ENCODE results near the gene LASP1.
"Not testable (repeated sequence)": the region's sequence is repeated elsewhere in the genome, so short reads cannot be mapped to it uniquely, and the experiment has no call there.

LASP1 gene

DNA sequence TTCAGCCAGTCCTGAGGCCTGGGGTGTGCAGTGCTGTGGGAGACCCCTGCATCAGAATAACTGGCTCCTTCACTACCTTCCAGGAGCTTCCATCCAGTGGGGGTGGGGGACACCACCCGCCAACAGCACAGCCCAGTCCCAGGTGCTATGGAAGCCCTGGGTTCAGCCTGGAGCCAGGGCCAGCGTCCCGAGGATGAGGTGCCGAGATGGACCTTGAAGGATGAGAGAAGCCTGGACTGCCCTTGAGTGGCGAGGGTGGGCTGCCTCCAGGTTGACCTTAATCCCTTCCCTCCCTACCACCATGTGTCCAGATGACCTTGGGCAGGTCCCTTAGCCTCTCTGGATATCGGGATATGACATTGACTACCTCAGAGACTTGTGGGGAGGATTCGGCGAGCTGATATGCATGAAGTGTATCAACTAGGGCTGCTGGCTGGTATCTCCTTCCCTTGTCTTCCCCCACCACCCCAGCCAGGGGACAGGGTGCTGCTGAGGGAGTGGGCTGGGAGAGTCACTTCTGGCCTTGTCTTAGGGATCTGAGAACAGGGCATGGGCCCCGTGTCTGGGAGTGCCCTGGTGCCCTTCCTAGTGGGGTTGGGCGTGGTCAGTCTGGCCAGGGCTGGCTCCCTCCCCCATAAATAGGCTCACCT, 41.3 kb downstream of the LASP1 start:
- ATAC-seq = no peak

DNA sequence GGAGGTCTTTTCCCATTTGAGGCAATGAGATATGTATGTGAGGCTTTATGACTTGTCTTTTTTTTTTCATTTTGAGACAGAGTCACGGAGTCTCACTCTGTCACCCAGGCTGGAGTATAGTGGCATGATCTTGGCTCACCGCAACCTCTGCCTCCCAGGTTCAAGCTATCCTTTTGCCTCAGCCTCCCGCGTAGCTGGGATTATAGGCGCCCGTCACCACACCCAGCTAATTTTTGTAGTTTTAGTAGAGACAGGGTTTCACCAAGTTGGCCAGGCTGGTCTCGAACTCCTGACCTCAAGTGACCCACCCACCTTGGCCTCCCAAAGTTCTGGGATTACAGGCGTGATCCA, 41.8 kb downstream of the LASP1 start:
- ATAC-seq = not testable (repeated sequence)

DNA sequence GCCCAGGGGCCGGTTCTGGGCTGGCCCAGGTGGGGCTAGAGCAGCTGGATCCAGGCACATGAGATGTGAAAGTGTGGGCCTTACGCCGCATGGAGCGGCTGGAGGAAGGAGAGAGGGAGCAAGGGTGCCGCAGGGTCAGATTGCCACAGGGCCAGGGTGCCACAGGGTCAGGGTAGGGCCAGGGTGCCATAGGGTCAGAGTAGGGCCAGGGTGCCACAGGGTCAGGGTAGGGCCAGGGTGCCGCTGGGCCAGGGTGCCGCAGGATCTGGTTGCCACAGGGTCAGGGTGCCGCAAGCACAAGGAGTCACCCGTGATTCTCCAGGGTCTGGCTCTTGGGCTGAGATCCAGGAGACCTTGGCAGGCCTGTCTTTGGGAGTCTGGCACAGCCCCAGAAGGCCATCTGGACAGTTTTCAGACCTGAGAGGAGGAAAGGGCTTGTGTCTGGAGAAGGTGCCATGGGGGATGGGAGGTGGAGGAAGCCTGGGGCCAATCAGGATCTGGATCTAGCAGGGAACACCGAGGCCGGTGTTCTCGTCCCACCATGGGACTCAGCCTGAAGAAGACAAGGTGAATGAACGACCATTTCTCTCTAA, 42.5 kb downstream of the LASP1 start:
- no peak for ATAC-seq

DNA sequence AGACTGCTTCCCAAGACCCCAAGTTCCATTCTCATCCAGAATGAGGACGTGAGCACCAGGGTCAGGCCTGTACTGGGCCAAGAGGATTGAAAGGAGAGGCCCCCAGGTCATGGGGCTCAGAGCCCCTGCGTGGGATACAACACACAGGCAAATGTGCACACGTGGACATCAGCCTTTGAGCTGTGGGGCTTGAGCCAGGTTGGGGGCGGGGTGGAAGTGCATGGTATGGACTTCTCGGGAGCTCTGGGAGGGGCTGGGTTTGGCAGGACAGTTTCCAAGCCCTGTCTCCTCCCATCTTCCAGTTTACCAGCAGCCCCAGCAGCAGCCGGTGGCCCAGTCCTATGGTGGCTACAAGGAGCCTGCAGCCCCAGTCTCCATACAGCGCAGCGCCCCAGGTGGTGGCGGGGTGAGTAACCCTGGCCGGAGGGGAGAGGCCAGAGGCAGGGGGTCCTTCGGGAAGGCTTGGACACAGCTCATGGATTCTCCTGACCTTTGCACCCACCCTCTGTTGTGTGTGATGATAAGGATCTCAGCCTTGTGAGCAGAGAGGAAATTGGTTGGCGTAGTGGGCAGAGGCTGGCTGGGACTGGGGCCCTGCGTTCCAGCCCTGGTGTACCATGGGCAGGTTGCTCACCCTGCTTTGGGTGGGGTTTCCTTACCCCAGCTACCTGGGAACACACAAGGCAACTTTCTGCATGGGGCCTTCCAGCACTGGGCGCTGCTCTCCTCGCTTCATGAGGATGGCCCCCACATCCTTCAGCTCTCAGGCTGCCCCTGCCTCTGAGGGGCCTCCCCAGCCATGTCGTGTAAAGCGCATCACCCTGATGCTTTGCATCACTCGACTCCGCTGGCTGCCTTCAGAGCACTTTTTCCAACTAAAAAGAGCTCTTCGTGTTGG, 45.1 kb downstream of the LASP1 start:
- no peak for ATAC-seq

DNA sequence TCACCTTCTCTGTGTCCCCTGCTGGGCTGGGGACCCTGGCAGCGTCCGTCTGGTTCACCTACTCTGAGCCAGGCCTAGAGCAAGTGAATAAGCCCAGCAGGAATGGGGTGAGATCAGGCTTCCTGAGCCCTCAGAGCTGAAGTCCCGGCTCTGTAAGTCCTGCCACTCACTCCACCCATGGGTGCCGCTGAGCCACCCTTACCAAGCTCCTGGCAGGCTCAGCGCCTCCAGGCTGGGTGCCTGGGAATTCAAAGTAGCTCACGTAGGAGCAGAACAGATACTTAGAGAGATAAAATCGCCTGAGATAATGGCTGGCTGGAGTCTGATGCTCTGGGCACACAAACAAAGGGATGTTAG, 45.8 kb downstream of the LASP1 start:
- ATAC-seq = no peak

DNA sequence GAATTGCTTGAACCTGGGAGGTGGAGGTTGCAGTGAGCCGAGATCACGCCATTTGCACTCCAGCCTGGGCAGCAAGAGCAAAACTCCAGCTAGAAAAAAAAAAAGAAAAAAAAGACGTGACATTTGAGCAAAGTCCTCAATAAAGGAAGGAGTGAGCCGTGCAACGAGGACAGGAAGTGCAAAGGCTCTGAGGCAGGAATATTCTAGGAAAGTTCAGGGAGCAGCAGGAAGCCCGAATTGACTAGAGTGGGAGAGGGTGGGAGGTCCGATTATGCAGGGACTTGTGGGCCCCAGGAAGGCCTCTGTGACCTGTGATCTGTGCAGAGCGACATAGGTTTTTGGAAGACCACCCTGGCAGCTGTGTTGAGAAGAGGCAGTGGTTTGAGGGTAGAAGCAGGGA, 46.9 kb downstream of the LASP1 start:
- no peak for ATAC-seq

DNA sequence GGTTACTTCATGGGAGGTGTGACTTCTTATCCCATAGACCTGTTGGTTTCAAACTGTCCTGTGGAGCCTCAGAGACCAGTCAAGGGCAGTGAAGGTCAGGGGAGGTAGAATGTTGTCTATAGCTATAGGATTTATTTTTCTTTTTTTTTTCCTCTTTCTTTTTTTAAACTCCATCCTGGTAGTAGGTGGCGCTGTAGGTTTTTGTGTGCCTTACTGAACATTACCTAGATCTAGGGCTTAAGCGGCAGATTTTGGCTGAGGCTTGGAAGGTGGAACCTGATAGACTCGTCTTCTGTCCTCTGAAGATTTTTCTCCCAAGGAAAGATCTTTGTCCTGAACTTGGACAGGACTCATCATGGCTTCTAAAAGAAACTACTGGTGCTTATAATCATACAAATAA, 47.4 kb downstream of the LASP1 start:
- no peak for ATAC-seq

DNA sequence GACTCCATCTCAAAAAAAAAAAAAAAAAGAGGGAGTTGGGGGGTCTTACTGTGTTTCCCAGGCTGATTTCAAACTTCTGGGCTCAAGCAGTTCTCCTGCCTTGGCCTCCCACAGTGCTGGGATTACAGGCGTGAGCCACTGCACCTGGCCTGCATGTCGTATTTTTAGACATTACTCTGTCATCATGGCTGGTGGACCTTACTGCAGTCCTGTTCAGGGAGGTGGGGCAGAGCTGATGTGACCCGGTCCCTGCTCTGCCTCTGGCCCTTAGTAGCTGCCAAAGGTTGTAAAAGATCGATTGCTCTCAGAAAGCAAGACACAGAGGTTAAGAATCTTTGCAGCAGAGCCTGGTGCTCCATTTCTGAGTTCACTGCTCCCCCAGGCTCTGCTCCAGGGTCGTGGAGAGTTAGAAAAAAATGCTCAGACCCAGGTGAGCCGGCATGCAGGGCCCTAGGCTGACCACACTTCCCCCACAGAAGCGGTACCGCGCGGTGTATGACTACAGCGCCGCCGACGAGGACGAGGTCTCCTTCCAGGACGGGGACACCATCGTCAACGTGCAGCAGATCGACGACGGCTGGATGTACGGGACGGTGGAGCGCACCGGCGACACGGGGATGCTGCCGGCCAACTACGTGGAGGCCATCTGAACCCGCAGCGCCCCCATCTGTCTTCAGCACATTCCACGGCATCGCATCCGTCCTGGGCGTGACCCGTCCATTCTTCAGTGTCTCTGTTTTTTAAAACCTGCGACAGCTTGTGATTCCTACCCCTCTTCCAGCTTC, 48.5 kb downstream of the LASP1 start:
- no peak for ATAC-seq

DNA sequence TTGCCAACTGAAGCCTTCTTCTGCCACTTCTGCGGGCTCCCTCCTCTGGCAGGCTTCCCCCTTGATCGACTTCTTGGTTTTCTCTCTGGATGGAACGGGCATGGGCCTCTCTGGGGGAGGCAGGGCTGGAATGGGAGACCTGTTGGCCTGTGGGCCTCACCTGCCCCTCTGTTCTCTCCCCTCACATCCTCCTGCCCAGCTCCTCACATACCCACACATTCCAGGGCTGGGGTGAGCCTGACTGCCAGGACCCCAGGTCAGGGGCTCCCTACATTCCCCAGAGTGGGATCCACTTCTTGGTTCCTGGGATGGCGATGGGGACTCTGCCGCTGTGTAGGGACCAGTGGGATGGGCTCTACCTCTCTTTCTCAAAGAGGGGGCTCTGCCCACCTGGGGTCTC, 49.1 kb downstream of the LASP1 start:
- ATAC-seq = no peak

DNA sequence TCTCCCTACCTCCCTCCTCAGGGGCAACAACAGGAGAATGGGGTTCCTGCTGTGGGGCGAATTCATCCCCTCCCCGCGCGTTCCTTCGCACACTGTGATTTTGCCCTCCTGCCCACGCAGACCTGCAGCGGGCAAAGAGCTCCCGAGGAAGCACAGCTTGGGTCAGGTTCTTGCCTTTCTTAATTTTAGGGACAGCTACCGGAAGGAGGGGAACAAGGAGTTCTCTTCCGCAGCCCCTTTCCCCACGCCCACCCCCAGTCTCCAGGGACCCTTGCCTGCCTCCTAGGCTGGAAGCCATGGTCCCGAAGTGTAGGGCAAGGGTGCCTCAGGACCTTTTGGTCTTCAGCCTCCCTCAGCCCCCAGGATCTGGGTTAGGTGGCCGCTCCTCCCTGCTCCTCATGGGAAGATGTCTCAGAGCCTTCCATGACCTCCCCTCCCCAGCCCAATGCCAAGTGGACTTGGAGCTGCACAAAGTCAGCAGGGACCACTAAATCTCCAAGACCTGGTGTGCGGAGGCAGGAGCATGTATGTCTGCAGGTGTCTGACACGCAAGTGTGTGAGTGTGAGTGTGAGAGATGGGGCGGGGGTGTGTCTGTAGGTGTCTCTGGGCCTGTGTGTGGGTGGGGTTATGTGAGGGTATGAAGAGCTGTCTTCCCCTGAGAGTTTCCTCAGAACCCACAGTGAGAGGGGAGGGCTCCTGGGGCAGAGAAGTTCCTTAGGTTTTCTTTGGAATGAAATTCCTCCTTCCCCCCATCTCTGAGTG, 49.6 kb downstream of the LASP1 start:
- no peak for ATAC-seq

DNA sequence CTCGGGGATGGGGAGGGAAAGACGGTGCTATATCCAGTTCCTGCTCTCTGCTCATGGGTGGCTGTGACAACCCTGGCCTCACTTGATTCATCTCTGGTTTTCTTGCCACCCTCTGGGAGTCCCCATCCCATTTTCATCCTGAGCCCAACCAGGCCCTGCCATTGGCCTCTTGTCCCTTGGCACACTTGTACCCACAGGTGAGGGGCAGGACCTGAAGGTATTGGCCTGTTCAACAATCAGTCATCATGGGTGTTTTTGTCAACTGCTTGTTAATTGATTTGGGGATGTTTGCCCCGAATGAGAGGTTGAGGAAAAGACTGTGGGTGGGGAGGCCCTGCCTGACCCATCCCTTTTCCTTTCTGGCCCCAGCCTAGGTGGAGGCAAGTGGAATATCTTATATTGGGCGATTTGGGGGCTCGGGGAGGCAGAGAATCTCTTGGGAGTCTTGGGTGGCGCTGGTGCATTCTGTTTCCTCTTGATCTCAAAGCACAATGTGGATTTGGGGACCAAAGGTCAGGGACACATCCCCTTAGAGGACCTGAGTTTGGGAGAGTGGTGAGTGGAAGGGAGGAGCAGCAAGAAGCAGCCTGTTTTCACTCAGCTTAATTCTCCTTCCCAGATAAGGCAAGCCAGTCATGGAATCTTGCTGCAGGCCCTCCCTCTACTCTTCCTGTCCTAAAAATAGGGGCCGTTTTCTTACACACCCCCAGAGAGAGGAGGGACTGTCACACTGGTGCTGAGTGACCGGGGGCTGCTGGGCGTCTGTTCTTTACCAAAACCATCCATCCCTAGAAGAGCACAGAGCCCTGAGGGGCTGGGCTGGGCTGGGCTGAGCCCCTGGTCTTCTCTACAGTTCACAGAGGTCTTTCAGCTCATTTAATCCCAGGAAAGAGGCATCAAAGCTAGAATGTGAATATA, 50.8 kb downstream of the LASP1 start:
- ATAC-seq = no peak

DNA sequence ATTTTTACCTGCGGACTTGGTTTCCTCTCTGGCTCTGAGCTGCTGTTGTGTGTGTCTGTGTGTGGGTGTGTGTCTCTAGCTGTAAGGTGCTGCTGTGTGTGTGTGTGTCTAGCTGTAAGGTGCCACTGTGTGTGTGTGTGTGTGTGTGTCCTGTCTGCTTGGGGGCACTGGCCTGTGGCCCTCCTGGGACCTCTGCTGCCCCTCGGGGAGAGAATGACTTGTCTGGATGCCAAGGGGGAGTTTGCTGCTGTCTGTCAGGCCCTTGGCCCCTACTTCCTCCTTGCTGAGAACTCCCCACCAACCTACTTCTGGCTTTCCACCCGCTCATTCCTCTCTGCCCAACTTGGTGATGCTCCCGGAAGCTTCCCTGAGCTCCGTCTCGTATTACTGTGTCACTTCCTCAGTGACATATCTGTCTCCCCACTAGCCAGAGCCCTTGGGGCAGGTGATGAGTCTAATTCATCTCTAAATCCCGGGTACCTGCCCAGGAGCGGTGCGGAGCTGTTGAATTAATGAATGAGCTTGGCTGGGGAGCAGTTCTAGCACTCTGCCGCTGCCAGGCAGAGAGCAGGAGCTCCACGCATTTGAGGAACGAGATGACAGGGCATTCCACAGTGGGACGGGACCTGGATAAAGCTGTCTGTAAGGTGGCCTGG, 52.0 kb downstream of the LASP1 start:
- no peak for ATAC-seq

DNA sequence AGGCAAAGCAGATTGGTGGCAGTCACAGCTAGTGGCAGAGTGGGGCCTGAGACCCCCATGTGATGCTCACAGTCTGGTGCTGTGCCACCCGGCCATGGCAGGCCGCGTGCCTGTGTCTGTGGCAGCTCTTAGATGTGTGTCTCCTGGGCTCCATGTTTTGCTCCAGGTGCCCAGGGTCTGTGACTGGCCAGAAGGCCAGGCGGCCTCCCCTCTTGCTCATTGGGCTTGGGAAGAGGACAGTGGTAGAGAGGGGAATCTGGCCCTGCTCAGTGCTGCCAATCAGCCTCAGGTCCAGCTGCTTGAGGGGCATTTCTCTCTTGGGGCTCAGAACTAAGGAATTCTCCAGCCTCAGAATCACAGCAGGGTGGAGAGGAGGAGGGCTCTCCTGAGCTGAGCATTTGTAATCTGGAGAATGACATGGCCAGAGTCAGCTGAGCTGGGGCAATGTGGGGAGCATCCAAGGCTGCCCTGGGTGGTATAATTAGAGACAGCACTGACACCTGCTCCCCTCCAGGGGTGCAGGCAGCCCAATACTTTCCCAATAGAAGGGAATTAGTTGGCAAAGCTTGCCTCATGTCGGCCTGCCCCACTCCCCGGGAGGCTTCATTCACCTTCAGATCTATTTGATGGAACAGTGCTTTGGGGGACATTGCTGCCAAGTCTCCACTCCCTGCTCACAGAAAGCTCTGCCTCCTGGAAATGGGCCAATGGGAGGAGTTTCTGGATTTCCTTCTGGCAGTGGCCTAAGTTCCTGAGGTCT, 52.9 kb downstream of the LASP1 start:
- ATAC-seq = no peak

DNA sequence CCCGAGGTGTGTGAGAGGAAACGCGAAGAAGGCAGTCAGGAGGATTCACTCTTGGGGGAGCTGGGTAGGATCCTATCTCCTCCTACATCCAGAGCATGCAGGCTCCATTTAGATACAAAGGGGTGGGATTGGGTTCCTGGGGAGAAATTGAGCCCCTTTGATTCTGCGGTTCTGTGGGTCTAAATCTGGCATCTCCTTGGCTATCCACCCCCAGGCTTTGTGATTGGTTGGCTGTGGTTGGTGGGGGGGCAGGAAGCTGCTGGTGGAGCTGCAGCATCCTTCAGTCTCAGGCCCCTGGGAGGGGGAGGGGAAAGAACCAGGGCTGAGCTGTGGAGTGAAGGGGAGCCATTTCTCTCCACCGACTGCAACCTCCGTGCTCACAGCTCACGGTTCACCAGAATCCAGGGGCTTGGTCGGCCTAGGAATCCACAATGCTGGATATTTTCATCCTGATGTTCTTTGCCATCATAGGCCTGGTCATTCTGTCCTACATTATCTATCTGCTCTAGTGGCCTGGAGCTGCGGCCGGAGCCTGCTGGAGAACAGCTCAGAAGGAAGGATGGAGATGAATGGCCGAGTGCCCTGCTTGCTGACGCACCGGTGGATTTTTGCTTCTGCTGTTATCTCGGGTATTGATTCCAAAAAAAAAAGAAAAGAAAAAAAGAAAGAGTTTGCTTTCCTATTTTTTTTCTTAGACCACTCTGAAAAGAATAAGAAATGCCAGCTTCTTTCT, 55.6 kb downstream of the LASP1 start, which contains the start of gene LASP1NB:
Gene LASP1NB, plus strand, starts transcription at position 352 of the 733 bp plus-strand sequence.
- no peak for ATAC-seq

DNA sequence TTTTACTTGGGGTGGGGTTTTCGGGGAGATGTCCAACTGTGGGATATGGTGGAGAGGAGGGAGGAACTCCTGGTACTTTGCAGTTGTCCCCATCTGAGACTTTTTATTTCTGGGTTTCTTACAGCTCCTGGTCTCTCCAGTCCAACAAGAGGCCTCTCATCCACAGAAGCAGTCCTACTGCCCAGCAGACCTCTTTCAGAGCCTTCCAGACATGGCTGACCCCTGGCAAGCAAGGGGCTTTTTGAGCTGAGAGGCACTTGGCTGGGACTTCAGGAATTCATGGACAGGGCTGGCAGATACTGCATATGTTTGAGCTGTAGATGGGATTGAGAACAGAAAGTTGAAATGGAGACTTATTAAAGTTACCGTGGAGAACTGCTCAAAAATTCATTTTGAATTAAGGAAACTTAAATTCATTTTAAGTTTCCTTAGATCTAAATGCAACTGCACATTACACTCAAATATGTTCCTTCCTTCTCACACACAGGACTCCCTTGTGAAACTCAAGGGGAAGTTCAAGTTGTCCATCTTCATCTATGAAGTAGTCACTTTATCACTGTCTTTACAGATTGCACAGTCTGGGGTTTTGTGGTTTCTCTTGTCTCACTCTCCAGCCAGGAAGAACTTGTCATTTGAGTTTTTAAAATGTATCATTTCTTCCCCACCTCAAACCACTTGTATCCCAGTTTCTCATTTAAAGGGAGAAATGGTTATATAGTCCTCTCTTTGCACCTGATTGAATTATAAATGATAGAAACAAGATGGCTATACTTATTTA, 56.6 kb downstream of the LASP1 start:
- peak; percentile 57 to 71 for ATAC-seq

DNA sequence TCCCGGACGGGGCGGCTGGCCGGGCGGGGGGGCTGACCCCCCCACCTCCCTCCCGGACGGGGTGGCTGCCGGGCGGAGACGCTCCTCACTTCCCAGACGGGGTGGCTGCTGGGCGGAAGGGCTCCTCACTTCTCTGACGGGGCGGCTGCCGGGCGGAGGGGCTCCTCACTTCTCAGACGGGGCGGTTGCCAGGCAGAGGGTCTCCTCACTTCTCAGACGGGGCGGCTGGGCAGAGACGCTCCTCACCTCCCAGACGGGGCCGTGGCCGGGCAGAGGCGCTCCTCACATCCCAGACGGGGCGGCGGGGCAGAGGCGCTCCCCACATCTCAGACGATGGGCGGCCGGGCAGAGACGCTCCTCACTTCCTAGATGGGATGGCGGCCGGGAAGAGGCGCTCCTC, 60.9 kb downstream of the LASP1 start:
- ATAC-seq = not testable (repeated sequence)

DNA sequence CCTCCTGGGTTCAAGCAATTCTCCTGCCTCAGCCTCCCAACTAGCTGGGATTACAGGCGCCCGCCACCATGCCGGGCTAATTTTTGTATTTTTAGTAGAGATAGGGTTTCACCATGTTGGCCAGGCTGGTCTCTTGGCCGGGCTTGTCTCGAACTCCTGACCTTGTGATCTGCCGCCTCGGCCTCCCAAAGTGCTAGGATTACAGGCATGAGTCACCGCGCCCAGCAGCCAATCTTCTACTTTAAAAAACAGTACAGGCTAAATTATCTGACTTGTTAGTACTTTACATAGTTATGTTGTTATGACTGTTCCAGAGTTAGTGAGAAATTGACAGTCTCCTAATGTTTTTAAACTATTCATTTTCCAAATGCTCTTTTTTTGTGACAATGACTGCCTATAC, 64.1 kb downstream of the LASP1 start:
- not testable (repeated sequence) for ATAC-seq

DNA sequence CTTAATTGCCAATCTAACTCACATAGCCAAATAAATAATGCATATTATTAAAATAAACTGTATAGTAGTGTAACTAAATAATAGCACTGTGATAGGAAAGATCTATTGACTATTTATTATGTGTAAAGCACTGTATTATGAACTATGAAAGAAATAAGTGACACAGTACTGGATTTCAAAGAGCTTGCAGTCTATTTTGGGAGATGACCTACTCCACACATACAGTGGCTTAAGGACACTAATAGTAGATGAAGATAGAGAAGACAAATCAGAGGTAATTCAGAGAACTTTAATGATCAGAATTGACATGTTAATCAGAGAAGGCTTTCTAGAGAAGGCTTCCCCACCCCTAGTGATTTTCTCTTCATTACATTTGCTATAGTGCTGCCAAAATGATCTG, 70.1 kb downstream of the LASP1 start:
- no peak for ATAC-seq
